Amniotic epithelial cell (primary cell): ENCODE data around the gene HVCN1.
"Not testable (repeated sequence)": the region's sequence is repeated elsewhere in the genome, so short reads cannot be mapped to it uniquely, and the experiment has no call there.

Experiments used
- DNase-seq: peaks from one replicate; pipeline ENCODE4 v3.0.0-alpha.2; 2010; ENCODE audit warnings: low read depth

The HVCN1 gene

GRCh38 chr12:110688446-110689280 lies at the start of gene HVCN1:
HVCN1 (minus strand) TSS chr12:110689115; CDS start chr12:110683245, 5,870 bp downstream.
- DNase-seq: no peak

GRCh38 chr12:110737532-110737931 lies 48.6 kb upstream of the HVCN1 start:
- DNase-seq: no peak

- DNase-seq: peak; percentile 69
Observed at GRCh38 chr12:110737016-110737415, 48.1 kb upstream of the HVCN1 start.

- no peak for DNase-seq
Observed at GRCh38 chr12:110733900-110734299, 45.0 kb upstream of the HVCN1 start.

- DNase-seq: no peak
Observed at GRCh38 chr12:110733089-110733715, 44.3 kb upstream of the HVCN1 start.

- DNase-seq: no peak
Observed at GRCh38 chr12:110732572-110732971, 43.7 kb upstream of the HVCN1 start.

- DNase-seq: no peak
Observed at GRCh38 chr12:110731479-110731878, 42.6 kb upstream of the HVCN1 start.

- no peak for DNase-seq
Observed at GRCh38 chr12:110728628-110729027, 39.7 kb upstream of the HVCN1 start.

GRCh38 chr12:110726708-110727369 lies 37.9 kb upstream of the HVCN1 start:
- no peak for DNase-seq

- no peak for DNase-seq
Observed at GRCh38 chr12:110726028-110726427, 37.1 kb upstream of the HVCN1 start.

GRCh38 chr12:110725267-110725666 lies 36.4 kb upstream of the HVCN1 start:
- no peak for DNase-seq

GRCh38 chr12:110722892-110723291 lies 34.0 kb upstream of the HVCN1 start:
- DNase-seq: not testable (repeated sequence)

GRCh38 chr12:110721570-110721969 lies 32.7 kb upstream of the HVCN1 start:
- DNase-seq: no peak

- no peak for DNase-seq
Observed at GRCh38 chr12:110720516-110720915, 31.6 kb upstream of the HVCN1 start.

- no peak for DNase-seq
Observed at GRCh38 chr12:110718222-110718908, 29.4 kb upstream of the HVCN1 start.

- DNase-seq: no peak
Observed at GRCh38 chr12:110717037-110717436, 28.1 kb upstream of the HVCN1 start.

GRCh38 chr12:110708917-110709316 lies 20.0 kb upstream of the HVCN1 start:
- no peak for DNase-seq

- no peak for DNase-seq
Observed at GRCh38 chr12:110705309-110705708, 16.4 kb upstream of the HVCN1 start.

GRCh38 chr12:110704750-110705149 lies 15.8 kb upstream of the HVCN1 start:
- no peak for DNase-seq

GRCh38 chr12:110704231-110704630 lies 15.3 kb upstream of the HVCN1 start:
- no peak for DNase-seq

GRCh38 chr12:110702081-110702480 lies 13.2 kb upstream of the HVCN1 start:
- DNase-seq: no peak
